ENCODE data around the gene CTNNB1. TPM values are rescaled to one million over a fixed set of nuclear protein-coding genes. Genes with fewer than 3 reads are reported as not detected.

CTNNB1 gene
- total RNA-seq, 2 experiments from 2014 or later, result 157 to 201 TPM

DNA sequence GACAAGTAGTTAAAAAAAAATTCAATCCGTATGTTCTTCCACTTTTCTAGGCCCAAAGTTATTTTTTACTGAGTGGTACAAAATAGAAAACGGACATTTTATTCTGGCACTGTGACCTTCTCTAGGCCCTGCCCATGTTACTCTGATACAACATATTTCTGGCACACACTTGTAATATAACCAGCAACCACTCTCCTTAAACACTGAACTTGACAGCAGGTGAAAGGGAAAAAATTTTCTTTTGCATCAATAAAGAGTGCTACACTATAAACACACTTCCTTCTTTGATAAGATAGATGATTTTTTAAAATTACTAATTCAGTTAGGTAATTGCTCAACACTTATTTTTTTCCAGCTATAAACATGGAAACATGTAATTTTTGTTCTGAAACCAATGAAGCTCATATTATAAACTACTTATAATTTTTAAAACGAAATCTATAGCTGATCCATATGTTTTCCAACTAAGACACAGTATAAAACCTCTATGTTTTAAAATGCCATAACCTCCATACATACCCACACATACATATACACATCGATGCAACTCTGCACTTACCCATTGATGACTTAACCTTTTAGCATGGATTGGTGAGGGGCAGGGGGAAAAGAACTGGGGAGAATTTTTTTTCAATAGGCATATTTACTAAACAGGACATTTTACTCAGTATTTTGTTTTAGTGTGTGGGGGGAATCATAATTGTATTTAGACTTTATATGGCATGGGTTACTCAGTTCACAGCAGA, 5.3 kb upstream of the CTNNB1 start:
- ChIA-PET POLR2A (no interaction called here), CTCF (ENCODE audit: unreplicated experiment) (no interaction called here)
- Histone ChIP-seq H3K4me3 (ENCODE audit: low read depth, low read length, poor library complexity, severe bottlenecking) (no peak overlapping the region), H2AFZ (ENCODE audit: low read length) (no peak overlapping the region), H4K20me1 (ENCODE audit: insufficient read depth, low read length) (no peaks in the 10 kb centered on the region), H3K9me2 (ENCODE audit: insufficient read depth, low read length) (no peaks in the 10 kb centered on the region), H3K27ac (ENCODE audit: low read depth, low read length, poor library complexity, severe bottlenecking) (no peak overlapping the region), H3K4me1 (ENCODE audit: insufficient read depth, low read length, poor library complexity, severe bottlenecking) (peaks cover 5% of the 10 kb centered on the region), H3K4me2 (ENCODE audit: low read length) (no peak overlapping the region), H3K9me3 (ENCODE audit: low read length) (no peaks in the 10 kb centered on the region), H3K79me2 (ENCODE audit: insufficient read depth, low read depth, low read length) (no peaks in the 10 kb centered on the region), H3K36me3 (ENCODE audit: insufficient read depth, low read length) (no peaks in the 10 kb centered on the region)
- TF ChIP-seq EZH2phosphoT487 (IDR thresholded peaks at IDR 0.05; ENCODE audit: borderline replicate concordance, low read depth, low read length) (no peak), CTCF (conservative IDR thresholded peaks at IDR 0.05; ENCODE audit: low read length) (no peak)
- BruUV-seq (replicated peaks), result no TSS peak
- intact Hi-C loops (cut with micrococcal nuclease; ENCODE audit: unreplicated experiment), result no loop called here
- no peak for DNase-seq (ENCODE audit: low spot score)

DNA sequence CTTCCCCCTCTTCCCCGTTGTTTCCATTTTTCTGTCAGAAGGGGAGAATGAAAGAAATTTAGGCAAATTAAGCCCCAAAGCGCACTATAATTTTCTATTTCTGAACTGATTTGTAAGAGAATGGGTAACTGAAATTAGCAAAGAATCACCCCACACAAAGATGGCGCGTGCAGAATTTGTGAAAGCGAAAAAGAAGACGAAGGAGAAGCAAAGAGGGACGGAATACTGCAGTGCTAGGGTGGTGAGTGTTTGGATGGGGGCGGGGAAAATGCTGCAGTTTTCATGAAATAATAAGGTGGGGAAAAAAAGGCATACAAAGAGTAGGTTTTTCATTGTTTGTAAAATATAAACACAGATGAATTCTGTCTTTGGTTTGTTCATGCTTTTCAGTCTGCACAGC, 4.6 kb upstream of the CTNNB1 start:
- Histone ChIP-seq H3K27ac (ENCODE audit: low read depth, low read length, poor library complexity, severe bottlenecking) (no peak overlapping the region), H3K9me3 (ENCODE audit: low read length) (no peaks in the 10 kb centered on the region), H3K4me1 (ENCODE audit: insufficient read depth, low read length, poor library complexity, severe bottlenecking) (peaks cover 5% of the 10 kb centered on the region), H3K9me2 (ENCODE audit: insufficient read depth, low read length) (no peaks in the 10 kb centered on the region), H3K4me2 (ENCODE audit: low read length) (no peak overlapping the region), H3K36me3 (ENCODE audit: insufficient read depth, low read length) (no peaks in the 10 kb centered on the region), H2AFZ (ENCODE audit: low read length) (no peak overlapping the region), H3K79me2 (ENCODE audit: insufficient read depth, low read depth, low read length) (peaks cover 2% of the 10 kb centered on the region; the same call in 1 of the 2 replicates), H3K4me3 (ENCODE audit: low read depth, low read length, poor library complexity, severe bottlenecking) (no peak overlapping the region), H4K20me1 (ENCODE audit: insufficient read depth, low read length) (no peaks in the 10 kb centered on the region)
- no peak for DNase-seq (ENCODE audit: low spot score)
- TF ChIP-seq EZH2phosphoT487 (IDR thresholded peaks at IDR 0.05; ENCODE audit: borderline replicate concordance, low read depth, low read length) (no peak), CTCF (conservative IDR thresholded peaks at IDR 0.05; ENCODE audit: low read length) (no peak)
- intact Hi-C loops (cut with micrococcal nuclease; ENCODE audit: unreplicated experiment), result no loop called here
- ChIA-PET CTCF (ENCODE audit: unreplicated experiment) (no interaction called here), POLR2A (no interaction called here)
- BruUV-seq (replicated peaks), result no TSS peak

DNA sequence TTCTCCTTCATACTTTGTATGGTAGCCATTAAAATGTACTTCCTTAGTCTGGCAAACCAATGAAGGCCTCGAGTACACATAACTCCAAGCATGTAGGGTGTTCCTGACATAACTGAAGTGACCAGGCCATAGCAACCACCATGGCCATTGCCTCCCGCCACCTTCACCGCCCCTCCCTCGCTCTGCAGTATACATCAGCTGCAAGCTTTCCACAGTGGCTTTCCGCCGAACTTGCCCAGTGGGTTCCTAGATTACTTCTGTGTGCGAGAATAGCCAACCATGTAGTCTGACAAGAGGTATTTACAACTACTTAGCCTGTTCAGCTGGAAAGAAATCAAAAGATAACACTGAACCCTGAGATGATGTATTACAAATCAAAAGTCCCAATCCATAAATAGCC, 3.4 kb upstream of the CTNNB1 start:
- Histone ChIP-seq H3K4me3 (ENCODE audit: low read depth, low read length, poor library complexity, severe bottlenecking) (no peak overlapping the region), H3K4me2 (ENCODE audit: low read length) (no peak overlapping the region), H2AFZ (ENCODE audit: low read length) (no peak overlapping the region), H3K36me3 (ENCODE audit: insufficient read depth, low read length) (no peaks in the 10 kb centered on the region), H3K4me1 (ENCODE audit: insufficient read depth, low read length, poor library complexity, severe bottlenecking) (peaks cover 5% of the 10 kb centered on the region), H3K27ac (ENCODE audit: low read depth, low read length, poor library complexity, severe bottlenecking) (no peak overlapping the region), H3K9me2 (ENCODE audit: insufficient read depth, low read length) (no peaks in the 10 kb centered on the region), H3K9me3 (ENCODE audit: low read length) (no peaks in the 10 kb centered on the region), H4K20me1 (ENCODE audit: insufficient read depth, low read length) (peaks cover 9% of the 10 kb centered on the region), H3K79me2 (ENCODE audit: insufficient read depth, low read depth, low read length) (peaks cover 13% of the 10 kb centered on the region)
- POLR2A ChIA-PET, result interaction anchor here (1.0 kb wide), 1 partner anchor 14 kb away, joined by 3 read pairs; no protein-coding TSS in a partner anchor
- intact Hi-C loops (cut with micrococcal nuclease; ENCODE audit: unreplicated experiment), result no loop called here
- DNase-seq (ENCODE audit: low spot score), result no peak
- no peak for TF ChIP-seq CTCF (conservative IDR thresholded peaks at IDR 0.05; ENCODE audit: low read length)
- no peak for TF ChIP-seq EZH2phosphoT487 (IDR thresholded peaks at IDR 0.05; ENCODE audit: borderline replicate concordance, low read depth, low read length)
- BruUV-seq (replicated peaks), result no TSS peak
- CTCF ChIA-PET (ENCODE audit: unreplicated experiment), result no interaction called here

Data from OCI-LY7 (cell line).